IMR-90 (cell line): ENCODE measurements around the gene PRKCH. TPM values are rescaled to one million over a fixed set of nuclear protein-coding genes. Genes with fewer than 3 reads are reported as not detected.

Experiments
- ATAC-seq: fragments of 200-7000 bp; cut with Tn5 transposase; 2 replicates; pipeline ENCODE4 v1.9.1; 2020; ENCODE audit warnings: low read depth, mild to moderate bottlenecking, moderate library complexity
- BruUV-seq: library from RNA; stranded (reverse); fragments of 400-500 nt; replicated peaks from 2 replicates; lab custom pipeline; 2021; lab: Mats Ljungman, UMichigan
- CTCF ChIA-PET: fragments of 300-600 bp; formaldehyde crosslinking; extraction: SDS; loops from one replicate; lab custom pipeline; 2021; ENCODE audit warnings: antibody characterized with exemption; lab: Yijun Ruan, JAX
- POLR2A ChIA-PET: fragments of 300-600 bp; sonication (Branson Sonifier 250); formaldehyde crosslinking; loops from one replicate; lab custom pipeline; 2022; ENCODE audit warnings: antibody characterized with exemption; ENCODE audit not compliant: unreplicated experiment; lab: Charles Lee
- DNase-seq: peaks from one replicate; pipeline ENCODE4 v3.0.0; 2013
- H2AFZ ChIP-seq: replicated peaks from 2 replicates; pipeline ENCODE3; 2013; ENCODE audit warnings: low read length, mild to moderate bottlenecking; ENCODE audit not compliant: poor library complexity
- H2AK5ac ChIP-seq: 2 replicates; pipeline ENCODE4 v1.6.1; 2013; ENCODE audit warnings: low read depth, low read length, inconsistent platforms
- H2AK9ac ChIP-seq: replicated peaks from 2 replicates; pipeline ENCODE3; 2013; ENCODE audit warnings: mild to moderate bottlenecking, low read depth, low read length, moderate library complexity; ENCODE audit not compliant: poor library complexity
- H2BK120ac ChIP-seq: 2 replicates; pipeline ENCODE4 v1.6.1; 2013; ENCODE audit warnings: low read depth, low read length, inconsistent platforms
- H2BK15ac ChIP-seq: 3 replicates; pipeline ENCODE4 v1.6.1; 2013; ENCODE audit warnings: low read depth, low read length, inconsistent platforms
- H2BK20ac ChIP-seq: 2 replicates; pipeline ENCODE4 v1.6.1; 2013; ENCODE audit warnings: low read depth, mild to moderate bottlenecking, inconsistent platforms, low read length, moderate library complexity
- H2BK5ac ChIP-seq: 2 replicates; pipeline ENCODE4 v1.6.1; 2013; ENCODE audit warnings: mild to moderate bottlenecking, low read depth, low read length, inconsistent platforms; ENCODE audit not compliant: poor library complexity, severe bottlenecking
- H3K14ac ChIP-seq: replicated peaks from 2 replicates; pipeline ENCODE4 v1.6.1; 2013; ENCODE audit warnings: low read depth, low read length, inconsistent platforms
- H3K18ac ChIP-seq: 2 replicates; pipeline ENCODE4 v1.6.1; 2013; ENCODE audit warnings: low read depth, low read length, control low read depth
- H3K23ac ChIP-seq: 2 replicates; pipeline ENCODE4 v1.6.1; 2013; ENCODE audit warnings: low read depth, low read length, inconsistent platforms
- H3K27ac ChIP-seq: 2 replicates; pipeline ENCODE4 v1.5.1; 2013; ENCODE audit warnings: mild to moderate bottlenecking, control low read depth, low read length; ENCODE audit not compliant: insufficient read depth
- H3K27me3 ChIP-seq: 2 replicates; pipeline ENCODE4 v1.6.1; 2013; ENCODE audit warnings: low read length; ENCODE audit not compliant: control insufficient read depth, insufficient read depth
- H3K36me3 ChIP-seq: 2 replicates; pipeline ENCODE4 v1.6.1; 2013; ENCODE audit warnings: low read length, mixed read lengths; ENCODE audit not compliant: control insufficient read depth, insufficient read depth
- H3K4ac ChIP-seq: 2 replicates; pipeline ENCODE4 v1.6.1; 2013; ENCODE audit warnings: low read depth, low read length, inconsistent platforms
- H3K4me1 ChIP-seq: 2 replicates; pipeline ENCODE4 v1.6.1; 2013; ENCODE audit warnings: low read length, mixed read lengths; ENCODE audit not compliant: control insufficient read depth, insufficient read depth
- H3K4me2 ChIP-seq: 2 replicates; pipeline ENCODE4 v1.6.1; 2013; ENCODE audit warnings: low read depth, mild to moderate bottlenecking, control low read depth, low read length, moderate library complexity
- H3K4me3 ChIP-seq: 2 replicates; pipeline ENCODE4 v1.5.1; 2013; ENCODE audit warnings: low read depth, mild to moderate bottlenecking, control low read depth, low read length, moderate library complexity; ENCODE audit not compliant: insufficient read depth
- H3K56ac ChIP-seq: 2 replicates; pipeline ENCODE4 v1.6.1; 2013; ENCODE audit warnings: low read length, inconsistent platforms; ENCODE audit not compliant: insufficient read depth; ENCODE audit errors: extremely low read depth
- H3K79me1 ChIP-seq, 2 experiments: 2 replicates each; pipeline ENCODE4 v1.6.1; 2013; ENCODE audit warnings: low read length in 2 of 2, inconsistent platforms in 1 of 2, low read depth in 1 of 2
- H3K9ac ChIP-seq: 2 replicates; pipeline ENCODE4 v1.6.1; 2013; ENCODE audit warnings: low read depth, low read length, control low read depth
- H3K9me1 ChIP-seq: 2 replicates; pipeline ENCODE4 v1.6.1; 2013; ENCODE audit warnings: low read length, inconsistent platforms; ENCODE audit not compliant: insufficient read depth
- H3K9me3 ChIP-seq: 2 replicates; pipeline ENCODE4 v1.6.1; 2013; ENCODE audit warnings: low read length; ENCODE audit not compliant: control insufficient read depth, insufficient read depth
- H4K20me1 ChIP-seq: 2 replicates; pipeline ENCODE4 v1.6.1; 2013; ENCODE audit warnings: low read length, inconsistent platforms; ENCODE audit not compliant: insufficient read depth
- H4K5ac ChIP-seq: 2 replicates; pipeline ENCODE4 v1.6.1; 2013; ENCODE audit warnings: mild to moderate bottlenecking, low read depth, low read length, control low read depth
- H4K8ac ChIP-seq, 2 experiments: 2 replicates each; pipeline ENCODE4 v1.6.1; 2013; ENCODE audit warnings: low read depth in 2 of 2, low read length in 2 of 2, control low read depth in 1 of 2, inconsistent platforms in 1 of 2
- H4K91ac ChIP-seq: 2 replicates; pipeline ENCODE4 v1.6.1; 2013; ENCODE audit warnings: low read depth, low read length, inconsistent platforms; ENCODE audit not compliant: insufficient read depth
- BHLHE40 ChIP-seq: fragments of 150-350 bp; IDR thresholded peaks from 2 replicates; pipeline ENCODE4 v1.6.1; 2016; ENCODE audit warnings: mild to moderate bottlenecking, low read depth, low read length
- CEBPB ChIP-seq: IDR thresholded peaks from 2 replicates; pipeline ENCODE4 v1.6.1; 2012; ENCODE audit warnings: low read depth, low read length, improper control_type of control experiment
- CHD1 ChIP-seq: IDR thresholded peaks from 2 replicates; pipeline ENCODE4 v1.6.1; 2012; ENCODE audit warnings: low read depth, low read length, improper control_type of control experiment
- CTCF ChIP-seq: conservative IDR thresholded peaks from 2 replicates; pipeline ENCODE4 v1.5.1; 2012; ENCODE audit warnings: mild to moderate bottlenecking, low read depth, low read length, improper control_type of control experiment
- ELK1 ChIP-seq: fragments of 150-350 bp; IDR thresholded peaks from 2 replicates; pipeline ENCODE4 v1.6.1; 2016; ENCODE audit warnings: low read depth, mild to moderate bottlenecking, low read length, moderate library complexity, borderline replicate concordance
- FOS ChIP-seq: fragments of 150-350 bp; IDR thresholded peaks from 2 replicates; pipeline ENCODE4 v1.6.1; 2016; ENCODE audit warnings: low read depth, low read length
- MAFK ChIP-seq: IDR thresholded peaks from 2 replicates; pipeline ENCODE4 v1.6.1; 2012; ENCODE audit warnings: low read depth, low read length, improper control_type of control experiment
- MAZ ChIP-seq: IDR thresholded peaks from 2 replicates; pipeline ENCODE4 v1.6.1; 2012; ENCODE audit warnings: low read depth, mild to moderate bottlenecking, low read length, improper control_type of control experiment, moderate library complexity, borderline replicate concordance
- MXI1 ChIP-seq: IDR thresholded peaks from 2 replicates; pipeline ENCODE4 v1.6.1; 2012; ENCODE audit warnings: low read depth, mild to moderate bottlenecking, low read length, moderate library complexity, borderline replicate concordance
- NFE2L2 ChIP-seq: fragments of 150-350 bp; IDR thresholded peaks from 2 replicates; pipeline ENCODE4 v1.6.1; 2016; ENCODE audit warnings: low read depth, mild to moderate bottlenecking, low read length
- POLR2A ChIP-seq: IDR thresholded peaks from 2 replicates; pipeline ENCODE4 v1.6.1; 2012; ENCODE audit warnings: mild to moderate bottlenecking, low read depth, low read length
- RAD21 ChIP-seq: IDR thresholded peaks from 2 replicates; pipeline ENCODE4 v1.6.1; 2012; ENCODE audit warnings: low read length, improper control_type of control experiment
- RCOR1 ChIP-seq: IDR thresholded peaks from 2 replicates; pipeline ENCODE4 v1.6.1; 2012; ENCODE audit warnings: mild to moderate bottlenecking, low read length, improper control_type of control experiment; ENCODE audit not compliant: insufficient replicate concordance
- RFX5 ChIP-seq: IDR thresholded peaks from 2 replicates; pipeline ENCODE4 v1.8.0; 2012; ENCODE audit warnings: low read depth, mild to moderate bottlenecking, low read length, moderate library complexity
- SMC3 ChIP-seq: fragments of 150-350 bp; IDR thresholded peaks from 2 replicates; pipeline ENCODE4 v1.6.1; 2016; ENCODE audit warnings: low read depth, mild to moderate bottlenecking, antibody characterized with exemption, low read length, moderate library complexity
- USF2 ChIP-seq: fragments of 150-350 bp; IDR thresholded peaks from 2 replicates; pipeline ENCODE4 v1.6.1; 2017; ENCODE audit warnings: mild to moderate bottlenecking, antibody characterized with exemption, low read length, low read depth
- WGBS, 2 experiments: methylation state at CpG; one replicate each; pipeline versions ENCODE4 v1.1.5 to v1.1.7; 2013; ENCODE audit warnings: missing lambda C conversion rate in 2 of 2; ENCODE audit not compliant: insufficient read length in 1 of 2; ENCODE audit errors: extremely low coverage in 2 of 2; 5-methylcytosine and 5-hydroxymethylcytosine counted together
- dilution Hi-C: fragments of 300-500 bp; cut with HindIII; formaldehyde crosslinking; loops from one replicate; pipeline ENCODE4 v1.14.3; 2018; ENCODE audit warnings: low sequenced_read_pairs; ENCODE audit not compliant: unreplicated experiment
- in situ Hi-C: fragments of 300-500 bp; cut with MboI; formaldehyde crosslinking; loops from 3 replicates; pipeline ENCODE4 v1.14.3; 2019; ENCODE audit warnings: low sequenced_read_pairs, inconsistent platforms, mixed read lengths
- intact Hi-C: fragments of 100-400 bp; cut with micrococcal nuclease; formaldehyde crosslinking; loops from 2 replicates; pipeline ENCODE4 v1.10.0; 2022
- polyA plus RNA-seq, 3 experiments: library from polyadenylated mRNA; depleted of rRNA; stranded (reverse); fragments of >200 nt; gene quantifications; 2 replicates each; pipeline ENCODE4 v1.2.3, GENCODE V29; 2012; ENCODE audit warnings: low replicate concordance in 1 of 3
- total RNA-seq: library from RNA; depleted of rRNA; stranded (reverse); fragments of >200 nt; gene quantifications from 2 replicates; pipeline ENCODE4 v1.2.3, GENCODE V29; 2012

Gene PRKCH
- total and polyA plus RNA-seq, 2 of the 4 experiments (the other 2 are of a cell fraction): 1.6 to 2.3 TPM

- no peak overlapping the region for H2AK5ac ChIP-seq
- WGBS, 2 experiments: no CpG with 5 or more reads among the region's 1 CpG
Measured at GRCh38 chr14:61394542-61394941, 73.2 kb downstream of the PRKCH start.

More at GRCh38 chr14:61394542-61394941, 73.2 kb downstream of the PRKCH start:
- Histone ChIP-seq H3K9ac (no peak overlapping the region), H2AFZ (no peak overlapping the region), H4K5ac (no peak overlapping the region), H2BK20ac (no peak overlapping the region), H3K4me3 (no peak overlapping the region), H3K36me3 (no peaks in the 10 kb centered on the region), H3K23ac (no peak overlapping the region), H3K27me3 (peaks cover 17% of the 10 kb centered on the region), H2BK15ac (no peak overlapping the region), H3K4me1 (no peaks in the 10 kb centered on the region), H2BK120ac (no peak overlapping the region), H3K4ac (no peak overlapping the region), H3K4me2 (no peak overlapping the region), H3K79me1 (no peaks in the 10 kb centered on the region), H4K20me1 (no peaks in the 10 kb centered on the region), H3K56ac (no peak overlapping the region), H3K27ac (no peak overlapping the region), H2AK9ac (no peak overlapping the region), H3K18ac (no peak overlapping the region), H3K9me1 (no peaks in the 10 kb centered on the region), H4K91ac (no peak overlapping the region), H3K14ac (no peak overlapping the region), H4K8ac (no peak overlapping the region), H2BK5ac (no peak overlapping the region), H3K9me3 (no peaks in the 10 kb centered on the region)
- CTCF ChIA-PET: no interaction called here
- TF ChIP-seq BHLHE40: no peak
- no peak for TF ChIP-seq POLR2A
- no peak for TF ChIP-seq RAD21
- no peak for TF ChIP-seq CTCF
- no peak for TF ChIP-seq CEBPB
- TF ChIP-seq SMC3: no peak
- no peak for TF ChIP-seq MXI1
- no peak for TF ChIP-seq USF2
- TF ChIP-seq NFE2L2: no peak
- no peak for TF ChIP-seq RFX5
- TF ChIP-seq MAZ: no peak
- no peak for TF ChIP-seq MAFK
- TF ChIP-seq ELK1: no peak
- no peak for TF ChIP-seq FOS
- TF ChIP-seq CHD1: no peak
- TF ChIP-seq RCOR1: no peak
- in situ Hi-C loops (no loop called here), intact Hi-C loops (no loop called here), dilution Hi-C loops (no loop called here)
- no TSS peak for BruUV-seq
- ATAC-seq (no peak), DNase-seq (no peak)
- POLR2A ChIA-PET: no interaction called here
